ENCODE measurements around the gene EGFL7.

GRCh38 chr9:136613824-136614371 lies 48.8 kb upstream of the EGFL7 start:
- no peak for TF ChIP-seq REST (IDR thresholded peaks at IDR 0.05)
- TF ChIP-seq ZBTB33 (IDR thresholded peaks at IDR 0.05): no peak
- no peak for TF ChIP-seq CTCF (IDR thresholded peaks at IDR 0.05; ENCODE audit: low read depth, low read length, missing input control)
- TF ChIP-seq EGR1 (IDR thresholded peaks at IDR 0.05; ENCODE audit: low read depth in 2 of 2): no peak
- TF ChIP-seq MAX (IDR thresholded peaks at IDR 0.05): no peak
- TF ChIP-seq TAF1 (conservative IDR thresholded peaks at IDR 0.05): no peak
- TF ChIP-seq JUND (IDR thresholded peaks at IDR 0.05): no peak
- no peak for TF ChIP-seq YY1 (IDR thresholded peaks at IDR 0.05)
